Activated CD4-positive, alpha-beta T cell treated with anti-CD3 and anti-CD28 coated beads, Interleukin-2, Interleukin-6, amounts not matched to agents 100 ng/mL and 50 ng/mL, durations not matched to agents 16 hours and 8 hours (primary cell): Measurements from ENCODE around the gene SYVN1.

Experiments
- DNase-seq: peaks from one replicate; pipeline ENCODE4 v3.0.0-alpha.2; 2020

SYVN1 gene

DNA sequence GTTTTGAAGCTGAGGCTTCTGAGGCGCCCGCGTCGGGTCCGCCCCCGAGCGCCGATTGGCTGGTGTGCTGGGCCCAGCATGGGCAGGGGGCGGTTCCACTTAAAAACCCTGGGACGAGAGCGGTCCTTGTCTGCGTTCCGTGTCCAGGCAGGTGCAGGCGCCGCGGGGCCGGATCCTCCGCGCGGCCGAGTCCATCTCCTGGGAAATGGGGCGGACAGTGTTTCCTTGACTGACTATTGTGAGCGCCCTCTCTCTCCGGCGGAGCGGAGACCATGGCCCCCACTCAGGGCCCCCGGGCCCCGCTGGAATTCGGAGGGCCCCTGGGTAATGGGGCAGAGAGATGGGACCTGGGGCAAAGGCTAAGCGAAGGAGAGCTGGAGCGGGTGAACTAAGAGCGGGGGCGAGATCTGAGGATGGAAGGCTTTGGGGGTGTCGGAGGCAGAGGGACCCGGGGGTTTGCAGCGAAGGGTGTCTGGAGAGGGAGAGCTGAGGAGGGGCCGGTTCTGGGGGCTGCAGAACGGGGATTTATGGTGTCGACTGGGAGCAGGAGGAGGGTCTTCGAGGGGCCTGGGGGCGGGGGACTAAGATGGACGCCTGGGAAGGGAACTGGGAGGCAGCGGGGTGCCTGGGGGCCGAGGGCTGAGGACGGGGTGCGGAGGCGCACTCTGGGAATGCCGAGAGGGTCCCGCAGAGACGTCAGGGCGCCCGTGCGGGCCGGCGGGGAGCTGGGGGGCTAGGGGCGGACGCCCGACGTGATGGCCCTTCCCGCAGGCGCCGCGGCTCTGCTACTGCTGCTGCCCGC lies 22.4 kb downstream of the SYVN1 start, which contains the start of gene TM7SF2:
TM7SF2 (plus strand) TSS at position 129 of the 802 bp plus-strand sequence; CDS start at position 273, 144 bp downstream.
- peak; percentile 97 for DNase-seq

DNA sequence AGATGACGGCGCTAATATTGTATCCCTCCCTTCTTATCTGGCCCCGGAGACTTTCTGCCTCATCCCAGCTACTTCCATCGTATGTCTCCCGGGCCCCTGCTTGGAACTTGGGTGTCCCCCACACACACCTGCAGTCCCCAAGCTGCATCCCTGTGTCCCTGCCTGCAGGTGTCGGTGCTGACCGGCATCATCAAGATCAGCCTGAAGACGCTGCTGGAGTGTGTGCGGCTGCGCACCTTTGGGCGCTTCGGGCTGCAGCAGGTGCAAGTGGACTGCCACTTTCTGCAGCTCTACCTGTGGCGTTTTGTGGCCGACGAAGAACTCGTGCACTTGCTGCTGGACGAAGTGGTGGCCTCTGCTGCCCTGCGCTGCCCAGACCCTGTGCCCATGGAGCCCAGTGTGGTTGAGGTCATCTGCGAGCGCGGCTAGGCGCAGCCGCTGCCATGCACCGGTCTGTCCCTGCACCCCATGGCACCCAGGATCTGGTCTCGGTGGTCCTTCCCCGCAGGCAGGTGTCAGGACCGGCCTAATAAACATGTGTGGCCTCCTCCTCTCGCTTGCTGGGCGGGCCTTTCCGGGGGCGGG lies 23.1 kb downstream of the SYVN1 start:
- DNase-seq, result no peak

DNA sequence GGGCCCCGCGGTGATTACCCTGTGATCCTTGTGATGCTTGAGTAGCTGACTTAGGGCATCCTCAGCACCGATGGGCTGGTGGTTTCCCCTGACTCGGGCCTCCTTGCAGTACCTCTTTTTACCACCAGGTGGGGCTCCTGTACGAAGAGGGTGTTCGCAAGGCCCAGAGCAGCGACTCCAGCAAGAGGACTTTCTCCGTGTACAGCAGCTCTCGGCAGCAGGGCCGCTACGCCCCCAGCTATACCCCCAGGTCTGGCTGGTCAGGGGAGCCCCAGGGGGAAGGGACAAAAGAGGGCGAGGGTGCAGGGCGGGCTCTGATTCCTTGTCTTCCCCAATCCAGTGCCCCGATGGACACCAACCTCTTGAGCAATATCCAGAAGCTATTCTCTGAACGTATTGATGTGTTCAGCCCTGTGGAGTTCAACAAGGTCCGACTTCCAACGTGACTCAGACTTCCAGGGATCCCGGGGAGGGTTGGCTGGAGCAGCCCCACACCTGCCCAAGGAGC lies 23.9 kb downstream of the SYVN1 start:
- DNase-seq, result peak; percentile 96

DNA sequence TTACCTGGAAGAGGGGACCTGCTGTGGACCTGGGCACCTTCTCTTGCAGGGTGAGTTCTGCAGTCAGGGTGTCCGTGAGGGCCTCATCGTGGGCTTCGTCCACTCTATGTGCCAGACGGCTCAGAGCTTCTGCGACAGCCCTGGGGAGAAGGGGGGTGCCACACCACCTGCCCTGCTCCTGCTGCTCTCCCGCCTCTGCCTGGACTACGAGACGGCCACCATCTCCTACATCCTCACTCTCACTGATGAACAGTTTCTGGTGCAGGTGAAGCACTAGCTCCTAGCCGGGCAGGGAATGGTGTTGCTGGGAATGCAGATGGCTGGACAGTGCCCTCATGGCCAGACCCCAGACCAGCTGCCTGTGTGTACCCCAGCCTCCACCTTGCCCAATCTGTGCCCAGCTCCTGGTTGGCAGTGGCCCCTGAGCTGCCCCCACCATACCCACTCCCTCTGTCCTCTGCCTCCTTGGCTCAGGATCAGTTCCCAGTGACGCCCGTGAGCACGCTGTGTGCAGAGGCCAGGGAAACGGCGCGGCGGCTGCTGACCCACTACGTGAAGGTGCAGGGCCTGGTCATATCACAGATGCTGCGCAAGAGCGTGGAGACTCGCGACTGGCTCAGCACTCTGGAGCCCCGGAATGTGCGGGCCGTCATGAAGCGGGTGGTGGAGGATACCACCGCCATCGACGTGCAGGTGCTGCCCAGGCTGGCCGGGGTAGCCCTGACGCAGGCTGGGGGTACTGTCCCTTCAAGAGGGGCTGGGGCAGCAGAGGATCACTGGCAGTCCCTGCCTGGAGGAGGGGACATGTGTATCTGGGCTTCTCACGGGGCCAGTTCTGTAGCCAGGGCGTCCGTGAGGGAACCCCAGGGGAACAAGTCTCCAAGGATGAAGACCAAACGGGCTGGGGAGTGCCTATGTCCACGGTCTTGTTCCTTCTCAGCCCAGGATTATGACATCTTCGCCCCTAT lies 24.8 kb downstream of the SYVN1 start:
- DNase-seq, result no peak

DNA sequence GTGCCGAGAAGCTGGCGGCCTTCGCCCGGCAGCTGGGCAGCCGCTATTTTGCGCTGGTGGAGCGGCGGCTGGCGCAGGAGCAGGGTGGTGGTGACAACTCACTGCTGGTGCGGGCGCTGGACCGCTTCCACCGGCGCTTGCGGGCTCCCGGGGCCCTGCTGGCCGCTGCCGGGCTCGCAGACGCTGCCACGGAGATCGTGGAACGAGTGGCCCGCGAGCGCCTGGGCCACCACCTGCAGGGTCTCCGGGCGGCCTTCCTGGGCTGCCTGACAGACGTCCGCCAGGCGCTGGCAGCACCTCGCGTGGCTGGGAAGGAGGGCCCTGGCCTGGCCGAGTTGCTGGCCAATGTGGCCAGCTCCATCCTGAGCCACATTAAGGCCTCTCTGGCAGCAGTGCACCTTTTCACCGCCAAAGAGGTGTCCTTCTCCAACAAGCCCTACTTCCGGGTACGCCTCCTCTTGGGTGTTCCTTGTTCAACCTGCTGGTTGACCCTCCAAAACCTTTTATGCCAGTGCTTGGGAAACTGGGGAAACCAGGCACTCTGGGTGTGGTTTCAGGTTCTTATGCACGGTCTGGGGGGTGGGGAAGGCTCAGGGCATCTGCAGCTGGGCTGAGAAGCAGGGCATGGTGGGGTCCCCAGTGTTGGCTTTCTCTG lies 25.7 kb downstream of the SYVN1 start:
- DNase-seq, result no peak

DNA sequence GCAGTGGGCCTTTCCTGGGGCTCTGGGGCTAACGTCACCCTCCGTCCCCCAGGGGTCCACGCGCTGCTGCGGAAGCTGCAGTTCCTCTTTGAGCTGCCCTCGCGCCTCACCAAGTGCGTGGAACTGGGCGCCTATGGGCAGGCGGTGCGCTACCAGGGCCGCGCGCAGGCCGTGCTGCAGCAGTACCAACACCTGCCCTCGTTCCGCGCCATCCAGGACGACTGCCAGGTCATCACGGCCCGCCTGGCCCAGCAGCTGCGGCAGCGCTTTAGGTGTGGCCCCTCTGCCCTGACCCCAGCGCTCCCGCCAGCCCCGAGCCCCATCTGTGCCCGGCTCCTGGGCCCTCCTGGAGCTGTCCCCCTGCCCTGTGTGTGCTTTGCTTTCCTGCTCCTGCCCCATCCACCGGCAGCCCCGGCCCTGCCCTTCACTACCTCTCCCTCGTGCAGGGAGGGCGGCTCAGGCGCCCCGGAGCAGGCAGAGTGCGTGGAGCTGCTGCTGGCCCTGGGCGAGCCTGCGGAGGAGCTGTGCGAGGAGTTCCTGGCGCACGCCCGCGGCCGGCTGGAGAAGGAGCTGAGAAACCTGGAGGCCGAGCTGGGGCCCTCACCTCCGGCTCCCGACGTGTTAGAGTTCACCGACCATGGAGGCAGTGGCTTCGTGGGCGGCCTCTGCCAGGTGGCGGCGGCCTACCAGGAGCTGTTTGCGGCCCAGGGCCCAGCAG lies 26.4 kb downstream of the SYVN1 start:
- no peak for DNase-seq

DNA sequence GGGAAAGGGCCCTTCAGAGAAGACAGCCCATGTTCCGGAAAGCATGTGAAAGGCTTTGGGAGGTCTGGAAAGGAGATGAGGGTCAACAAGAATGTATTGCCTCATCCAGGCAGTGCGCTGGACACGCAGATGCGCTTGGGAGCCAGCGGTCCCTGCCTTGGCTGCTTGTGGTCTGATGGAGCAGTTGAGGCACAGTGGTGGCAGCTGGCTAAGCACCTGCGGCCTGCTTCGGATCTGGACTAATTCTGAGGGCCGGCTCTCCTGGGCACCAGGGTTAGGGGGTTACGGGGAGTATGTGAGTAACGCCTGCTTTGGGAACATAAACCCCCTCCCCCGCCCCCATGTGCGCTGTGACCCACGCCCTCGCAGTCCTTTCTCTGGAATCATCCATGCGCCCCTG lies 27.2 kb downstream of the SYVN1 start:
- DNase-seq, result no peak

DNA sequence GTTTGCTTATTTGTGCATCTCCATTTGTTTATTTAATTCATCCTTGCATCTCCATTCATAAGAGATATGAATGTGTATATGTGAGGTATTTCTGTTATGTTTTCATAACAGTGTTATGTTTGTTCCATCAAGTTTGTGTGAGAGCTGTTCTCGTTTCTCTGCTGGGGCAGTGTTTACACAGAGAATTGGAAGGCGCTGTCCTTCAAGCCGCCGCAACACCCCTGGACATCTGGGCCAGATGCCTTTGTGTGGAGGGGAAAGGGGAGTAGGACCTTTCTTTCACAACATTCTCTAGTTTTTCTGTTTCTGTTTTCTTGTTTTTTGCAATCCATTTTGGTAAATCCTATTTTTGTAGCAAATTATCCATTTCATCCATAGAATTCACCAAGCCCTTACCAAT lies 29.7 kb downstream of the SYVN1 start:
- no peak for DNase-seq

DNA sequence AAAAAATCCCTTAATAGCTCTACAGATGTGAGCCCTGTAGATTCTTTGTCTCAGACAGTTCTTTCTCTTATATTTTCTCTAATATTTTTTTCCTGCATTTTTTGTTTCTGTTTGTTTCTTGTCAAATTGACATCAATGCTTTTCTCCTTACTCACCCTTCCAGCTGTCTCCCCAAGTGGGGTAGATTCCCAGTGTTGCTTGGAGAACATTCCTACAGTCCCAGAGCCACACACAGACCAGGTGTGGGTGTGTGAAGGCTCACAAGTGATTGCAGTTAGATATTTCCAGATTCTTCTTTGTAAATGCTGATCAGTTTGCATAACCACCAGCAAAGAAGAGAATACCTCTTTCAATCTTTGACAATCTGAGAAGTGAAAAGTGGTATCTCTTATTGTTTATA lies 30.8 kb downstream of the SYVN1 start:
- no peak for DNase-seq

DNA sequence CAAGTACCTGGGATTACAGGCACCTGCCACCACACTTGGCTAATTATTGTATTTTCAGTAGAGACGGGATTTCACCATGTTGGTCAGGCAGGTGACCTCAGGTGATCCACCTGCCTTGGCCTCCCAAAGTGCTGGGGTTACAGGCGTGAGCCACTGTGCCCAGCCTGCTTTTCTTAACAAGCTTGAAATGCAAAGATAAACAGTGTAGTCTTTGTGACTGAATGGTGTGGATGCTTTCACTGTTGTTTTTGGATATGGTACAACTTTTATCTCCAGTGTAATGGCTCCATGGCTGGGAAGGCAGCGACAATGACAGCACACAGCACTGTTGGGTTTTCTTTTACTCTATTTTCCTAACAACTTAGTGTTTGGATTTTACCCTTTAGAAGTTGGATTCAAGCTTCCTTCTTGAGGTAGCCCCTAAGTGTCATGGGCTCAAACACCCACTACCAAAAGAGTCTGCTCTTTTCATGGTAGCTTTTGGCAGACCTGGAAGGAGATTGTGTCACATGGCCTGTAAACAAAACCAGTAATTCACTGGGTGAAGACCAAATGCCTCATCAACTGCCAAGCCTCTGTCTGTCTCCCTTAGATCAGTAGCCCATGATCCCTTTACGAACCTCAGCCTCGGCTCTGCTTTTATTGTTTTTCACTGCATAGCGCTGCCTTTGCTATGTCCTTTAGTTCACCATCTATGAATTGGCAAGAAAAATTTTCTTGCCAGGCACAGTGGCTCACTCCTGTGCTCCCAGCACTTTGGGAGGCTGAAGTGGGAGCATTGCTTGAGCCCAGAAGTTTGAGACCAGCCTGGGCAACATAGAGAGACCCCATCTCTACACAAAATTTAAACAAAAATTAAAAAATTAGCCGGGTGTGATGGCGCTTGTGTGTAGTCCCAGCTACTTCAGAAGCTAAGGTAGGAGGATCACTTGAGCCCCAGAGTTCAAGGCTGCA lies 31.9 kb downstream of the SYVN1 start:
- DNase-seq, result no peak

DNA sequence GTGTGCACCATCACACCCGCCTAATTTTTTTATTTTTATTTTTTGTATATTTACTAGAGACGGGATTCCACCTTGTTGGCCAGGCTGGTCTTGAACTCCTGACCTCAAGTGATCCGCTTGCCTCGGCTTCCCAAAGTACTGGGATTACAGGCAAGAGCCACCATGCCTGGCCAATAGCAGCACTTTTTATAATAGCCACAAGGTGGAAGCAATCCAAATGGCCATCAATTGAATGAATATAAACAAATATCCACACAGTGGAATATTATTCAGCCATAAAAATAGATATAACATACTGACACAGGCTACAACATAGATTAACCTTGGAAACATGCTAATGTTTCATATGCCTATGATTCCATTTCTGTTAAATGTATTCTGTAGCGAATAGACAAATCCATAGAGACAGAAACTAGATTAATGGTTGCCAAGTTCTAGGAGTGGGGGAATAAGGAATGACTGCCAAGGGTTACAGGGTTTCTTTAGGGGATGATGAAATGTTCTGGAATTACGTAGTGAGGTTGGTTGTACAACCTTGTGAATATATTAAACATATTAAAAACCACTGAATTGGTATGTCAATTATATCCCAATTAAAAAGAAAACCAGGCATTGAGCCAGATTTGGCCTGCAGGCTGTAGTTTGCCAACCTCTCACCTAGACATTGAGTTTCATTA lies 33.5 kb downstream of the SYVN1 start:
- DNase-seq, result no peak

DNA sequence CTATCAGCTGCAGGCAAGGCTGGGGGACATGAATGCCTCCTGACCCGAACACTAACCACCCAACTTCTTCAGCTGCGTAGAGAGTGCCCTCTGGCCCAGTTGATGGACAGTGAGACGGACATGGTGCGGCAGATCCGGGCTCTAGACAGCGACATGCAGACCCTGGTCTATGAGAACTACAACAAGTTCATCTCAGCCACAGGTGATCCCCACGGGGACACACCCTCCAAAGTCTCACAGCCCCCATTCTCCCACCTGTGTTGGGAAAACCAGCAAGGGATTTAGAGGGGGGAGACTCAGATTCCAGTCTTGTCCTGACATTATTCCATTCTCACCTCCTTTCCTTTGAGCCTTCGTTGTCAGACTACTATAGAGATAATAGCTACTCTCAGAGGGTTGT lies 37.4 kb downstream of the SYVN1 start:
- no peak for DNase-seq

DNA sequence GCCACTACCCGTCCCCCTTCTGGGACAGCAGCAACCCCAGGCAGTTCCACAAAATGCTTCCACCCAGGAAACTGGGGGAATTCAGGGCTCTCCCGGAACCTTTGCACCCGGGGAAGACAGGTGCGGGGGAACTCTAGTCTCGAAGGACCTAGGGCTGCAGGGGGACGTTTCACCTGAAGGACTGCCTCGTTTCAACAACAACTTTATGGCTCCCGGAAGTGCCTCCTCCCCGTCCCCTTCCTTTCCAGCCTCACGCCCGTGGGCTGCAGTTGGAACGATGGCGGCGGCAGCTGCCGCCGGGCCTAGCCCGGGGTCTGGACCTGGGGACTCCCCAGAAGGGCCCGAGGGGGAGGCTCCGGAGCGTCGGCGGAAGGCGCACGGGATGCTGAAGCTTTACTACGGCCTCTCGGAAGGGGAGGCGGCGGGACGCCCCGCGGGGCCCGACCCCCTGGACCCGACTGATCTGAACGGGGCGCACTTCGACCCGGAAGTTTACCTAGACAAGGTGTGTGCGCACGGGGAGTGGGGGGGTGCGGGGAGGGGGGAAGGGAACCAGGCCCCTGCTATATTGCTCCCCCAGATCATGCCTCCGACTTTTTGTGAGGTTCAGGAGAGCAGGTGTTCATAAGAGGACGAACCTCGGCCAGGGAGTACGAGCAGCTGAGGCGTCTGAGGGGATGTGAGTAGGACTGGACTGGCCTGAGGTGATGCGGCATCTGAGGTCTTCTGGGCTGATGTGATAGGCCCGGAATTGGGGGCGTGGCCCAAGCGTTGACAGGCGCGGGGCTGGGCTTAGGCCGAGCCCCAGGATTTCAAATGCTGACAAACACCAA lies 38.1 kb downstream of the SYVN1 start, which contains the start of gene VPS51:
VPS51 (plus strand) TSS at position 241 of the 833 bp plus-strand sequence; CDS start at position 278, 37 bp downstream.
- DNase-seq, result peak; percentile 91

DNA sequence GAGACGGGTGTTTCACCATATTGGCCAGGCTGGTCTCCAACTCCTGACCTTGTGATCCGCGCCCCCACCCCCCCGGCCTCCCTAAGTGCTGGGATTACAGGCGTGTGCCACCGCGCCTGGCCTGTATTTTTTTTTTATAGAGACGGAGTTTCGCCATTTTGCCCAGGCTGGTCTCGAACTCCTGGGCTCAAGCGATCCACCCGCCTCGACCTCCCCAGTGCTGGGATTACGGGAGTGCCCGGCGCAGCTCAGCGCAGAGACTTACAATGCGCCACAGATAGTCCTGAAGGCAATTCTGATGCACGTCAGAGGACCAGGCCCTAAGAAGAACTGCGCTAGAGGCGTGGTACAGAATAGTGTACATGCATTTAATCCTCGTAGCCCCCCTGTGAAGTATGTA lies 38.9 kb downstream of the SYVN1 start:
- no peak for DNase-seq

DNA sequence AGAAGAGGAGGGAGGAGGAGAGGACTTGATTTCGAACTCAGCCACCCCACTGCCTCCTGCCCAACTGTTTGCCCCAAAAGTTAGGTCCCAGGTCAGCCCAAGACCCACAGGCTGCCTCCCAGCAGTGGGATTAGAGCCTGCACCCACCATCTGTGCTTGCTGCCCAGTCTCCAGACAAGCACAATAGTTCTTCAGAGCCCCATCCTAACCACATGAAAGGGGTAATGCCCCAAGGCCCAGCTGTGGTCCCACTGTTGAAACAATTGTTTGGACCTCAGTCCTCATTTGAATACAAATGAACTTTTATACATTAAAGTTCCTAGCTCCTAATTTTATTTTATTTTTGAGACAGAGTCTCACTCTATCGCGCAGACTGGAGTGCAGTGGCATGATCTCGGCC lies 43.7 kb downstream of the SYVN1 start:
- DNase-seq, result no peak

DNA sequence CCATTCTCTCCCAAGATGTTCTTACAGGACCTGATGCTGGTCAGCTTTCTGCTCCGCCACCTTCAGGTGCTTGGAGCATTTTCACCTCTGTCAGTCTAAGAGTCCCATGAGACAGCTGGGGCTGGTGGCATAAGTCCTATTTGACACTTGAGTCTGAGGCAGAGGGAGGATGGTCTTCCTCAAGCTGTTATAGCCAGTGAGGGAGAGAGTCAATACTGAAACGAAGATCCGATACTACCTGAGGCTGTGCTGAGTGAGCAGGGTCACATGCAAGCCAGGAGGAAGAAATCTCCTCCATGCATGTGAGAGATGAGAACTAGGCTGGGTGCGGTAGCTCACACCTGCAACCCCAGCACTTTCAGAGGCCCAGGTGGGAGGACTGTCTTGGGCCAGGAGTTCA lies 44.7 kb downstream of the SYVN1 start:
- no peak for DNase-seq

DNA sequence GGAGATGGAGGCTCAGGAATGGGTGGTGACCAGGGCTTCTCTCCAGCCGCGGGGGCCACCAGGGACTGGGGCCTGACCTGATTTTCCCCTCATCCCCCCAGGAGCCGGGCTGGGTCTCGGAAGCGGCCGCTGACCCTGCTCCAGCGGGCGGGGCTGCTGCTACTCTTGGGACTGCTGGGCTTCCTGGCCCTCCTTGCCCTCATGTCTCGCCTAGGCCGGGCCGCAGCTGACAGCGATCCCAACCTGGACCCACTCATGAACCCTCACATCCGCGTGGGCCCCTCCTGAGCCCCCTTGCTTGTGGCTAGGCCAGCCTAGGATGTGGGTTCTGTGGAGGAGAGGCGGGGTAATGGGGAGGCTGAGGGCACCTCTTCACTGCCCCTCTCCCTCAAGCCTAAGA lies 46.5 kb downstream of the SYVN1 start:
- DNase-seq, result no peak

DNA sequence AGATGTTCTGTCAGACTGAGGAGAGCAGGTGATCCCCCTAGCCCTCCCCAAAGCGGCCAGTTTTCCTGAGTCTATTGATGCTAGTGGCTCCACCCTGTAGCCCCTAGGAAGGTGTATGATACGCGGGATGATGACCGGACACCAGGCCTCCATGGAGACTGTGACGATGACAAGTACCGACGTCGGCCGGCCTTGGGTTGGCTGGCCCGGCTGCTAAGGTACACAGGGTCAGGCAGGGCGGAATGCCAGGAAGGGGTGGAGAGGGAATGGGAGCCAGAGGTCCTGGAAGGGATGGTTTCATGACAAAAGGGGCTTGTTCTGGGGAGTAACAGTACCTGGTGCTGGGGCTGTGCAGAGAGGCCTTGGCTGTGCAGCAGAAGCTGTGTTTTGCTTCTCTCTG lies 47.1 kb downstream of the SYVN1 start:
- no peak for DNase-seq

DNA sequence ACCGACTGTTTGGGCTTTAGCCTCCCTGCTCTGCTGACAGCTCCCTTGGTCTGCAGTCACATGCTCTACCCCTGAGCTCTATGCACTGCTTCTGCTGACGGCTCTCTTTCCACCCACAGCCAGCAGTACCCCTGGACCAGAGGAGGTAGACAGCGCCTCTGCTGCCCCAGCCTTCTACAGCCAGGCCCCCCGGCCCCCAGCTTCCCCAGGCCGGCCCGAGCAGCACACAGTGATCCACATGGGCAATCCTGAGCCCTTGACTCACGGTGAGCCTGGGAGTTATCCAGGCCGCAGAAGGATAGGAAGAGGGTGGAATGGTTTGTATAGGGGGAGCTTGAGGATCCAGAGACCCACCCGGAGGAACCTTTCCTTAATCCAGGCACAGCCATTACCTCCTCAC lies 47.5 kb downstream of the SYVN1 start:
- DNase-seq, result no peak
